Lower leg skin (tissue), 3 donors: ENCODE results near the gene CNIH3.

Experiments
- CTCF ChIP-seq, 3 donors: fragments of 450-650 bp; IDR thresholded peaks; one replicate each; pipeline ENCODE4 v1.5.1; 2016; ENCODE audit warnings: antibody characterized with exemption in 3 of 3, mild to moderate bottlenecking in 3 of 3, moderate library complexity in 2 of 3
- POLR2A ChIP-seq, 2 donors: fragments of 450-650 bp; IDR thresholded peaks; one replicate each; pipeline ENCODE4 v1.6.1; 2016 to 2017; ENCODE audit warnings: antibody characterized with exemption in 2 of 2, mild to moderate bottlenecking in 1 of 2, moderate library complexity in 1 of 2

- TF ChIP-seq CTCF (IDR thresholded peaks at IDR 0.05) (no peak), POLR2A (IDR thresholded peaks at IDR 0.05) (no peak)
Observed at GRCh38 chr1:224784265-224785039, 168.3 kb downstream of the CNIH3 start.
